HL-60 (cell line): ENCODE results near the gene SEC11A.

Experiments used
- CTCF ChIP-seq: IDR thresholded peaks from one replicate; pipeline ENCODE4 v1.5.1; 2011; ENCODE audit warnings: low read length, control low read depth, inconsistent platforms; ENCODE audit not compliant: insufficient read depth
- GABPA ChIP-seq: IDR thresholded peaks from 2 replicates; pipeline ENCODE4 v1.6.1; 2012; ENCODE audit warnings: low read depth
- POLR2AphosphoS5 ChIP-seq: IDR thresholded peaks from 2 replicates; pipeline ENCODE4 v1.6.1; 2012; ENCODE audit warnings: low read depth
- REST ChIP-seq: IDR thresholded peaks from 2 replicates; pipeline ENCODE4 v1.6.1; 2012; ENCODE audit warnings: low read depth; ENCODE audit not compliant: insufficient replicate concordance

GRCh38 chr15:84653584-84653909 lies 62.4 kb downstream of the SEC11A start:
- TF ChIP-seq POLR2AphosphoS5: no peak
- no peak for TF ChIP-seq CTCF
- no peak for TF ChIP-seq REST
- TF ChIP-seq GABPA: no peak
